SKM-1 (cell line): ENCODE measurements around the gene PCDHB12.
"Not testable (repeated sequence)": the region's sequence is repeated elsewhere in the genome, so short reads cannot be mapped to it uniquely, and the experiment has no call there.

Source experiments
- DNase-seq: peaks from one replicate; lab custom pipeline; 2025; ENCODE audit not compliant: unreplicated experiment; lab: John Stamatoyannopoulos, UW

Gene PCDHB12

GRCh38 chr5:141201646-141202045, 6.9 kb upstream of the PCDHB12 start:
- DNase-seq = not testable (repeated sequence)

- not testable (repeated sequence) for DNase-seq
Measured at GRCh38 chr5:141210281-141210680, 1.8 kb downstream of the PCDHB12 start.

GRCh38 chr5:141210849-141211248, 2.3 kb downstream of the PCDHB12 start:
- not testable (repeated sequence) for DNase-seq

GRCh38 chr5:141213656-141214339, 5.3 kb downstream of the PCDHB12 start, which contains the start of gene PCDHB13:
Gene PCDHB13, plus strand, starts transcription at chr5:141213919. Its CDS starts 205 bp downstream, at chr5:141214124.
- not testable (repeated sequence) for DNase-seq

- not testable (repeated sequence) for DNase-seq
Measured at GRCh38 chr5:141214583-141214982, 6.1 kb downstream of the PCDHB12 start.

GRCh38 chr5:141215504-141215903, 7.0 kb downstream of the PCDHB12 start:
- DNase-seq = not testable (repeated sequence)

GRCh38 chr5:141216035-141216434, 7.5 kb downstream of the PCDHB12 start:
- DNase-seq = not testable (repeated sequence)

GRCh38 chr5:141223112-141223783, 14.7 kb downstream of the PCDHB12 start, which contains the start of gene PCDHB14:
Gene PCDHB14, plus strand, starts transcription at chr5:141223343. Its CDS starts 163 bp downstream, at chr5:141223506.
- DNase-seq = no peak

GRCh38 chr5:141224844-141225243, 16.3 kb downstream of the PCDHB12 start:
- DNase-seq = not testable (repeated sequence)

- not testable (repeated sequence) for DNase-seq
Measured at GRCh38 chr5:141225421-141225820, 16.9 kb downstream of the PCDHB12 start.

GRCh38 chr5:141234109-141234667, 25.7 kb downstream of the PCDHB12 start:
- DNase-seq = no peak

GRCh38 chr5:141235922-141236321, 27.4 kb downstream of the PCDHB12 start:
- not testable (repeated sequence) for DNase-seq

GRCh38 chr5:141236516-141237313, 28.2 kb downstream of the PCDHB12 start:
- DNase-seq = no peak

- no peak for DNase-seq
Measured at GRCh38 chr5:141241496-141241895, 33.0 kb downstream of the PCDHB12 start.

GRCh38 chr5:141245250-141245717, 36.8 kb downstream of the PCDHB12 start, which contains the start of gene PCDHB15:
Gene PCDHB15, plus strand, starts transcription at chr5:141245395. Its CDS starts 184 bp downstream, at chr5:141245579.
- DNase-seq = no peak

- not testable (repeated sequence) for DNase-seq
Measured at GRCh38 chr5:141246971-141247370, 38.5 kb downstream of the PCDHB12 start.

GRCh38 chr5:141247434-141247833, 38.9 kb downstream of the PCDHB12 start:
- not testable (repeated sequence) for DNase-seq

GRCh38 chr5:141250576-141250975, 42.1 kb downstream of the PCDHB12 start:
- DNase-seq = no peak

GRCh38 chr5:141258464-141258863, 49.9 kb downstream of the PCDHB12 start:
- no peak for DNase-seq

GRCh38 chr5:141258948-141259347, 50.4 kb downstream of the PCDHB12 start:
- DNase-seq = no peak
